Neural crest cell (in vitro differentiated cells): ENCODE measurements around the gene CLEC19A. TPM values are rescaled to one million over a fixed set of nuclear protein-coding genes. Genes with fewer than 3 reads are reported as not detected.

Experiments
- DNase-seq: peaks from one replicate; pipeline ENCODE4 v3.0.0; 2021; ENCODE audit warnings: low read depth, mixed read lengths, low spot score
- H3K27ac Mint-ChIP-seq: one replicate; pipeline ENCODE4 v1.8.0; 2021; ENCODE audit warnings: mild to moderate bottlenecking, mixed read lengths; ENCODE audit not compliant: unreplicated experiment
- H3K27me3 Mint-ChIP-seq: 2 replicates; pipeline ENCODE4 v1.8.0; 2021; ENCODE audit warnings: low read depth, mild to moderate bottlenecking, mixed read lengths
- H3K36me3 Mint-ChIP-seq: 2 replicates; pipeline ENCODE4 v1.8.0; 2021; ENCODE audit warnings: low read depth, mild to moderate bottlenecking, mixed read lengths
- H3K4me1 Mint-ChIP-seq: 2 replicates; pipeline ENCODE4 v1.8.0; 2021; ENCODE audit warnings: mixed read lengths
- H3K4me3 Mint-ChIP-seq: one replicate; pipeline ENCODE4 v1.8.0; 2021; ENCODE audit warnings: mild to moderate bottlenecking, mixed read lengths
- H3K9me3 Mint-ChIP-seq: 2 replicates; pipeline ENCODE4 v1.8.0; 2021; ENCODE audit warnings: mixed read lengths
- CTCF ChIP-seq: fragments of 200-600 bp; sonication (generic); conservative IDR thresholded peaks from 2 replicates; pipeline ENCODE4 v1.5.0; 2021; ENCODE audit warnings: antibody characterized with exemption, mild to moderate bottlenecking
- long read RNA-seq: library from polyadenylated mRNA; unstranded; transcript quantifications from one replicate; pipeline ENCODE4 v2.0.0, GENCODE V29; 2020
- total RNA-seq: library from RNA; stranded (reverse); gene quantifications from 2 replicates; pipeline ENCODE4 v1.2.1, GENCODE V29; 2021

Gene CLEC19A
- total RNA-seq: not detected in 2 replicates
- long read RNA-seq: 0 reads

GRCh38 chr16:19285431-19285830, at the start of gene CLEC19A:
TSS of gene CLEC19A (plus strand) at chr16:19285731. CDS start at chr16:19285852, 121 bp downstream.
- H3K36me3 Mint-ChIP-seq: no peaks in the 10 kb centered on the region
- no peak for TF ChIP-seq CTCF
- DNase-seq: no peak
- no peaks in the 10 kb centered on the region for H3K9me3 Mint-ChIP-seq
- no peak within 1 kb of the TSS for H3K27ac Mint-ChIP-seq
- H3K4me1 Mint-ChIP-seq: peaks cover 34% of the 10 kb centered on the region
- no peak within 1 kb of the TSS for H3K4me3 Mint-ChIP-seq
- H3K27me3 Mint-ChIP-seq: no peaks in the 10 kb centered on the region

- TF ChIP-seq CTCF: no peak
- DNase-seq: no peak
Observed at GRCh38 chr16:19235886-19236285, 49.6 kb upstream of the CLEC19A start.

GRCh38 chr16:19236561-19237209, 48.8 kb upstream of the CLEC19A start:
- no peak for TF ChIP-seq CTCF
- Mint-ChIP-seq H3K27ac (no peak overlapping the region), H3K27me3 (no peaks in the 10 kb centered on the region), H3K4me1 (no peaks in the 10 kb centered on the region), H3K9me3 (peaks cover 9% of the 10 kb centered on the region), H3K4me3 (no peak overlapping the region), H3K36me3 (peaks cover 7% of the 10 kb centered on the region)
- DNase-seq: no peak

More at GRCh38 chr16:19235886-19236285, 49.6 kb upstream of the CLEC19A start:
- Mint-ChIP-seq H3K27ac (no peak overlapping the region), H3K4me1 (no peaks in the 10 kb centered on the region), H3K9me3 (peaks cover 9% of the 10 kb centered on the region), H3K27me3 (no peaks in the 10 kb centered on the region), H3K4me3 (no peak overlapping the region), H3K36me3 (peaks cover 7% of the 10 kb centered on the region)

GRCh38 chr16:19238406-19238805, 47.1 kb upstream of the CLEC19A start:
- DNase-seq: no peak
- H3K27ac Mint-ChIP-seq: no peak overlapping the region
- no peak for TF ChIP-seq CTCF
- no peaks in the 10 kb centered on the region for H3K27me3 Mint-ChIP-seq
- peaks cover 7% of the 10 kb centered on the region for H3K36me3 Mint-ChIP-seq
- H3K4me1 Mint-ChIP-seq: no peaks in the 10 kb centered on the region
- peaks cover 9% of the 10 kb centered on the region for H3K9me3 Mint-ChIP-seq
- H3K4me3 Mint-ChIP-seq: no peak overlapping the region

- Mint-ChIP-seq H3K27ac (no peak overlapping the region), H3K27me3 (no peaks in the 10 kb centered on the region), H3K4me1 (no peaks in the 10 kb centered on the region), H3K36me3 (peaks cover 7% of the 10 kb centered on the region), H3K4me3 (no peak overlapping the region), H3K9me3 (peaks cover 9% of the 10 kb centered on the region)
- TF ChIP-seq CTCF: no peak
- DNase-seq: no peak
Observed at GRCh38 chr16:19239511-19240155, 45.9 kb upstream of the CLEC19A start.
